ENCODE measurements around the gene OLAH.

OLAH gene

GRCh38 chr10:15120523-15120922, 76.8 kb downstream of the OLAH start:
- H3K27ac ChIP-seq, result no peak overlapping the region
- H3K4me3 ChIP-seq, result no peak overlapping the region

GRCh38 chr10:15121707-15122106, 78.0 kb downstream of the OLAH start:
- Histone ChIP-seq H3K4me3 (no peak overlapping the region), H3K27ac (no peak overlapping the region)

GRCh38 chr10:15122477-15123030, 78.8 kb downstream of the OLAH start:
- Histone ChIP-seq H3K27ac (no peak overlapping the region), H3K4me3 (no peak overlapping the region)
